SK-N-SH (cell line): ENCODE results near the gene AGK. TPM values are rescaled to one million over a fixed set of nuclear protein-coding genes. Genes with fewer than 3 reads are reported as not detected.

Source experiments
- CTCF ChIA-PET: fragments of 300-600, 350-600 bp; formaldehyde crosslinking; extraction: SDS; loops from one replicate; lab custom pipeline; 2021; lab: Yijun Ruan, JAX
- POLR2A ChIA-PET: fragments of 350-600 bp; sonication (Branson Sonifier 250); formaldehyde crosslinking; extraction: SDS; loops from one replicate; lab custom pipeline; 2020; ENCODE audit warnings: antibody characterized with exemption, inconsistent platforms; lab: Yijun Ruan, JAX
- DNase-seq: peaks from one replicate; pipeline ENCODE4 v3.0.0; 2012
- H2AFZ ChIP-seq: fragments of 200-600 bp; sonication (generic); 2 replicates; pipeline ENCODE4 v1.8.1; 2016; ENCODE audit warnings: antibody characterized with exemption, mild to moderate bottlenecking, low read depth
- H3F3A ChIP-seq: fragments of 200-600 bp; sonication (generic); replicated peaks from 2 replicates; pipeline ENCODE3; 2016; ENCODE audit warnings: antibody characterized with exemption, mild to moderate bottlenecking; ENCODE audit not compliant: insufficient read depth
- H3K27ac ChIP-seq, 2 experiments: fragments of 200-500 bp in 1 of 2; fragments of 200-600 bp in 1 of 2; sonication (Bioruptor generic) in 1 of 2; sonication (generic), shearing (Covaris generic) in 1 of 2; 2 replicates each; pipeline versions ENCODE4 v1.5.1 to v1.6.1; 2014 to 2016; ENCODE audit warnings: low read depth in 2 of 2, inconsistent platforms in 1 of 2, low read length in 1 of 2, mild to moderate bottlenecking in 1 of 2, mixed read lengths in 1 of 2
- H3K27me3 ChIP-seq: fragments of 200-600 bp; sonication (generic), shearing (Covaris generic); 2 replicates; pipeline ENCODE4 v1.6.1; 2016; ENCODE audit warnings: mixed run types; ENCODE audit not compliant: insufficient read depth
- H3K36me3 ChIP-seq, 2 experiments: fragments of 200-500 bp in 1 of 2; fragments of 200-600 bp in 1 of 2; sonication (Bioruptor generic) in 1 of 2; sonication (generic) in 1 of 2; replicated peaks in 1 of 2; 2 replicates each; pipeline versions ENCODE3 to v1.5.1; 2014 to 2016; ENCODE audit warnings: low read length in 1 of 2, mild to moderate bottlenecking in 1 of 2; ENCODE audit not compliant: insufficient read depth in 2 of 2, control insufficient read depth in 1 of 2
- H3K4me1 ChIP-seq, 2 experiments: fragments of 200-500 bp in 1 of 2; fragments of 200-600 bp in 1 of 2; sonication (Bioruptor generic) in 1 of 2; sonication (generic), shearing (Covaris generic) in 1 of 2; 2 replicates each; pipeline versions ENCODE4 v1.5.1 to v1.6.1; 2014 to 2016; ENCODE audit warnings: low read depth in 1 of 2, low read length in 1 of 2, mixed run types in 1 of 2; ENCODE audit not compliant: insufficient read depth in 2 of 2, control insufficient read depth in 1 of 2
- H3K4me2 ChIP-seq: fragments of 200-600 bp; sonication (generic), shearing (Covaris generic); 2 replicates; pipeline ENCODE4 v1.6.1; 2017; ENCODE audit warnings: mixed run types
- H3K4me3 ChIP-seq, 2 experiments: fragments of 200-500 bp in 1 of 2; fragments of 200-600 bp in 1 of 2; sonication (Bioruptor generic) in 1 of 2; sonication (generic), shearing (Covaris generic) in 1 of 2; 2 replicates each; pipeline versions ENCODE4 v1.5.1 to v1.8.1; 2014 to 2016; ENCODE audit warnings: low read depth in 2 of 2, inconsistent platforms in 1 of 2, low read length in 1 of 2, mild to moderate bottlenecking in 1 of 2, mixed read lengths in 1 of 2, moderate library complexity in 1 of 2
- H3K79me2 ChIP-seq: fragments of 200-600 bp; sonication (generic); 2 replicates; pipeline ENCODE4 v1.8.1; 2017; ENCODE audit warnings: mild to moderate bottlenecking; ENCODE audit not compliant: insufficient read depth
- H3K9ac ChIP-seq: fragments of 200-600 bp; sonication (generic); 2 replicates; pipeline ENCODE4 v1.6.1; 2017; ENCODE audit warnings: mixed run types
- H3K9me2 ChIP-seq: fragments of 200-600 bp; sonication (generic); 2 replicates; pipeline ENCODE4 v1.6.1; 2017; ENCODE audit warnings: mixed run types
- H3K9me3 ChIP-seq: fragments of 200-600 bp; sonication (generic); 2 replicates; pipeline ENCODE4 v1.6.1; 2017; ENCODE audit warnings: mixed run types, mild to moderate bottlenecking, moderate library complexity
- H4K20me1 ChIP-seq: fragments of 200-600 bp; sonication (generic); 2 replicates; pipeline ENCODE4 v1.6.1; 2017; ENCODE audit warnings: mild to moderate bottlenecking, mixed run types; ENCODE audit not compliant: insufficient read depth
- CHD2 ChIP-seq: fragments of 150-350 bp; IDR thresholded peaks from 2 replicates; pipeline ENCODE4 v1.6.1; 2018; ENCODE audit warnings: low read length; ENCODE audit not compliant: partially characterized antibody
- ELF1 ChIP-seq: IDR thresholded peaks from 2 replicates; pipeline ENCODE4 v1.4.0; 2012
- FOSL2 ChIP-seq: IDR thresholded peaks from 2 replicates; pipeline ENCODE4 v1.4.0; 2012; ENCODE audit warnings: low read depth, mild to moderate bottlenecking, moderate library complexity, borderline replicate concordance
- FOXM1 ChIP-seq: IDR thresholded peaks from 2 replicates; pipeline ENCODE4 v1.4.0; 2012; ENCODE audit warnings: low read depth, mild to moderate bottlenecking
- GATA2 ChIP-seq: sonication (generic); formaldehyde crosslinking; IDR thresholded peaks from 2 replicates; pipeline ENCODE4 v1.5.0; 2020; ENCODE audit warnings: mild to moderate bottlenecking, missing genetic modification reagents
- MXI1 ChIP-seq: IDR thresholded peaks from 2 replicates; pipeline ENCODE4 v1.6.1; 2012; ENCODE audit warnings: mild to moderate bottlenecking, low read depth, low read length, improper control_type of control experiment
- NFIC ChIP-seq: IDR thresholded peaks from 2 replicates; pipeline ENCODE4 v1.4.0; 2012; ENCODE audit warnings: borderline replicate concordance
- POLR2AphosphoS5 ChIP-seq: IDR thresholded peaks from 2 replicates; pipeline ENCODE4 v1.6.1; 2012; ENCODE audit warnings: low read depth, low read length
- RAD21 ChIP-seq: IDR thresholded peaks from 2 replicates; pipeline ENCODE4 v1.6.1; 2012; ENCODE audit warnings: mild to moderate bottlenecking, low read length
- RCOR1 ChIP-seq: fragments of 150-350 bp; IDR thresholded peaks from 2 replicates; pipeline ENCODE4 v1.6.1; 2017; ENCODE audit warnings: antibody characterized with exemption, low read length
- RFX5 ChIP-seq: IDR thresholded peaks from 2 replicates; pipeline ENCODE4 v1.6.1; 2012; ENCODE audit warnings: mild to moderate bottlenecking, improper control_type of control experiment, low read length
- SIN3A ChIP-seq: IDR thresholded peaks from 2 replicates; pipeline ENCODE4 v1.6.1; 2012; ENCODE audit warnings: low read depth, mild to moderate bottlenecking, low read length, moderate library complexity, borderline replicate concordance
- SMC3 ChIP-seq: IDR thresholded peaks from 2 replicates; pipeline ENCODE4 v1.6.1; 2012; ENCODE audit warnings: low read depth, low read length, improper control_type of control experiment
- TAF1 ChIP-seq: IDR thresholded peaks from 2 replicates; pipeline ENCODE4 v1.6.1; 2012; ENCODE audit warnings: low read depth, mild to moderate bottlenecking, low read length, moderate library complexity, borderline replicate concordance
- TCF12 ChIP-seq: IDR thresholded peaks from 2 replicates; pipeline ENCODE4 v1.4.0; 2012
- YY1 ChIP-seq: IDR thresholded peaks from 2 replicates; pipeline ENCODE4 v1.4.0; 2012; ENCODE audit warnings: low read depth, mild to moderate bottlenecking
- WGBS: methylation state at CpG from one replicate; pipeline ENCODE4 v1.1.6; 2017; ENCODE audit warnings: low lambda C conversion rate; 5-methylcytosine and 5-hydroxymethylcytosine counted together
- polyA plus RNA-seq, 3 experiments: library from polyadenylated mRNA; depleted of rRNA; stranded (reverse); fragments of >200 nt; gene quantifications; 2 replicates each; pipeline ENCODE4 v1.2.3, GENCODE V29; 2012
- TF ChIP-seq, protein P1 (sequence below): fragments of 150-350 bp; IDR thresholded peaks from 2 replicates; pipeline ENCODE4 v1.6.1; 2016; ENCODE audit warnings: mild to moderate bottlenecking, low read depth, low read length
- TF ChIP-seq, protein P2 (sequence below): fragments of 150-350 bp; IDR thresholded peaks from 2 replicates; pipeline ENCODE4 v1.6.1; 2017; ENCODE audit warnings: antibody characterized with exemption, low read length, low read depth, borderline replicate concordance
- TF ChIP-seq, protein P3 (sequence below): fragments of 200-600 bp; sonication (generic); IDR thresholded peaks from 2 replicates; pipeline ENCODE4 v1.6.1; 2017; ENCODE audit warnings: antibody characterized with exemption, mild to moderate bottlenecking, moderate library complexity
- TF ChIP-seq, protein P4 (sequence below): IDR thresholded peaks from 2 replicates; pipeline ENCODE4 v1.4.0; 2012; ENCODE audit warnings: low read depth
- TF ChIP-seq, protein P5 (sequence below): IDR thresholded peaks from 2 replicates; pipeline ENCODE4 v1.4.0; 2012; ENCODE audit warnings: low read depth, borderline replicate concordance

Gene AGK
- polyA plus RNA-seq, 1 of the 3 experiments (the other 2 are of a cell fraction): 45.7 TPM

DNA sequence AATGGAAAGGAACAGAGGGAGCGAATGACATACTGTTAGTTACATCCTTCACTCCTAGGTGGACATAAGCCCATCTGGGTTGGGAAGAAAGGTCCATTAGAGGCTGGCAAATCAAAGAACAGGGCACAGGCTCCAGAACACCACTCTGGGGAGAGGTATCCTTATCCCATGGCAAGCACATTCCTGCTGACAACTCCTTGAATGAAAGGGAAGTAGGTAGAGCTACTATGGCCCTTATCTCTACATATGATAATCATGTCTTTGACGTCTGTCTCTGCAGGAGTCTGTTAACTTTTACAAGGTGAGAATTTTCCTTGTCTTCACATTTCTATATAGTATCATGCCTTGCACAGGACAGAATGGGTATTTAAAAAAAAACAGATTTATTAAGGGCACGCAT lies 140.3 kb downstream of the AGK start:
- Histone ChIP-seq H3K27ac (no peak overlapping the region), H3K36me3 (no peaks in the 10 kb centered on the region), H3K9me3 (no peaks in the 10 kb centered on the region), H4K20me1 (peaks cover 11% of the 10 kb centered on the region; the same call in 1 of the 2 replicates), H3K9me2 (no peaks in the 10 kb centered on the region), H3K4me3 (no peak overlapping the region), H3K4me1 (peaks cover 2 to 4% of the 10 kb centered on the region in 2 experiments; a peak in 2 of 4 replicates), H3K27me3 (no peaks in the 10 kb centered on the region), H2AFZ (no peak overlapping the region), H3F3A (no peaks in the 10 kb centered on the region), H3K4me2 (no peak overlapping the region), H3K79me2 (peaks cover 88% of the 10 kb centered on the region), H3K9ac (no peak overlapping the region)
- ChIA-PET CTCF (interaction anchor here (1.0 to 1.3 kb wide), 2 partner anchors 17 to 46 kb away, joined by 3 to 5 read pairs; partner anchors contain the start of gene SSBP1), POLR2A (no interaction called here)
- WGBS: 95% methylated on average over 3 of the region's 3 CpGs
- DNase-seq: no peak
- TF ChIP-seq SIN3A: no peak
- TF ChIP-seq, protein P1, sequence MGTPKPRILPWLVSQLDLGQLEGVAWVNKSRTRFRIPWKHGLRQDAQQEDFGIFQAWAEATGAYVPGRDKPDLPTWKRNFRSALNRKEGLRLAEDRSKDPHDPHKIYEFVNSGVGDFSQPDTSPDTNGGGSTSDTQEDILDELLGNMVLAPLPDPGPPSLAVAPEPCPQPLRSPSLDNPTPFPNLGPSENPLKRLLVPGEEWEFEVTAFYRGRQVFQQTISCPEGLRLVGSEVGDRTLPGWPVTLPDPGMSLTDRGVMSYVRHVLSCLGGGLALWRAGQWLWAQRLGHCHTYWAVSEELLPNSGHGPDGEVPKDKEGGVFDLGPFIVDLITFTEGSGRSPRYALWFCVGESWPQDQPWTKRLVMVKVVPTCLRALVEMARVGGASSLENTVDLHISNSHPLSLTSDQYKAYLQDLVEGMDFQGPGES: no peak
- TF ChIP-seq, protein P2, sequence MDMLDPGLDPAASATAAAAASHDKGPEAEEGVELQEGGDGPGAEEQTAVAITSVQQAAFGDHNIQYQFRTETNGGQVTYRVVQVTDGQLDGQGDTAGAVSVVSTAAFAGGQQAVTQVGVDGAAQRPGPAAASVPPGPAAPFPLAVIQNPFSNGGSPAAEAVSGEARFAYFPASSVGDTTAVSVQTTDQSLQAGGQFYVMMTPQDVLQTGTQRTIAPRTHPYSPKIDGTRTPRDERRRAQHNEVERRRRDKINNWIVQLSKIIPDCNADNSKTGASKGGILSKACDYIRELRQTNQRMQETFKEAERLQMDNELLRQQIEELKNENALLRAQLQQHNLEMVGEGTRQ: no peak
- no peak for TF ChIP-seq GATA2
- no peak for TF ChIP-seq FOXM1

DNA sequence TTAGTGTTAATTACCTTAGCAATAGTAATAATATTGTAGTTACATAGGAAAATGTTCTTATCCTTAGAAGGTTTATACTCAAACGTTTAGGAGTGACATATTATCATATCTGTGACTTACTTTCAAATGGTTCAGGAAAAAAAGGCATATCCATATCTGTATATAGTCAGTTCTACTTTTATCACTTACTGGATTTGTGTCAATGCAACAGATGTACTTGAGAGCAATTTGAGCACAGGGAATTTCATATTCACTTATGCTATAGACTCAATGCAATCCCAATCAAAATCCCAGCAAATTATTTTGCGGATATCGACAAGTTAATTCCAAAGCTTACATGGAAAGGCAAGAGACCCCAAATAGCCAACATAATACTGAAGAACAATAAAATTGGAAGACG lies 140.8 kb downstream of the AGK start:
- Histone ChIP-seq H3K9me3 (no peaks in the 10 kb centered on the region), H3K9ac (no peak overlapping the region), H3K4me2 (no peak overlapping the region), H3K79me2 (peaks cover 92% of the 10 kb centered on the region), H3K4me1 (peaks cover 4 to 6% of the 10 kb centered on the region in 2 experiments; a peak in 2 of 4 replicates), H3K27ac (no peak overlapping the region), H3K27me3 (no peaks in the 10 kb centered on the region), H4K20me1 (peaks cover 15% of the 10 kb centered on the region), H3F3A (peaks cover 2% of the 10 kb centered on the region), H2AFZ (no peak overlapping the region), H3K4me3 (no peak overlapping the region), H3K9me2 (no peaks in the 10 kb centered on the region), H3K36me3 (no peaks in the 10 kb centered on the region)
- no peak for DNase-seq
- ChIA-PET POLR2A (no interaction called here), CTCF (interaction anchor here (0.8 to 1.4 kb wide), 4 partner anchors 18 to 94 kb away, joined by 3 to 5 read pairs (median 3); partner anchors contain the start of gene SSBP1)
- TF ChIP-seq SIN3A (no peak), NFIC (no peak), TAF1 (no peak), SMC3 (no peak), YY1 (no peak), CHD2 (no peak), RCOR1 (no peak), RFX5 (no peak), POLR2AphosphoS5 (no peak), TCF12 (no peak), FOXM1 (no peak), FOSL2 (no peak), RAD21 (no peak), MXI1 (no peak), ELF1 (no peak)
- TF ChIP-seq, protein P3, sequence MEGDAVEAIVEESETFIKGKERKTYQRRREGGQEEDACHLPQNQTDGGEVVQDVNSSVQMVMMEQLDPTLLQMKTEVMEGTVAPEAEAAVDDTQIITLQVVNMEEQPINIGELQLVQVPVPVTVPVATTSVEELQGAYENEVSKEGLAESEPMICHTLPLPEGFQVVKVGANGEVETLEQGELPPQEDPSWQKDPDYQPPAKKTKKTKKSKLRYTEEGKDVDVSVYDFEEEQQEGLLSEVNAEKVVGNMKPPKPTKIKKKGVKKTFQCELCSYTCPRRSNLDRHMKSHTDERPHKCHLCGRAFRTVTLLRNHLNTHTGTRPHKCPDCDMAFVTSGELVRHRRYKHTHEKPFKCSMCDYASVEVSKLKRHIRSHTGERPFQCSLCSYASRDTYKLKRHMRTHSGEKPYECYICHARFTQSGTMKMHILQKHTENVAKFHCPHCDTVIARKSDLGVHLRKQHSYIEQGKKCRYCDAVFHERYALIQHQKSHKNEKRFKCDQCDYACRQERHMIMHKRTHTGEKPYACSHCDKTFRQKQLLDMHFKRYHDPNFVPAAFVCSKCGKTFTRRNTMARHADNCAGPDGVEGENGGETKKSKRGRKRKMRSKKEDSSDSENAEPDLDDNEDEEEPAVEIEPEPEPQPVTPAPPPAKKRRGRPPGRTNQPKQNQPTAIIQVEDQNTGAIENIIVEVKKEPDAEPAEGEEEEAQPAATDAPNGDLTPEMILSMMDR: no peak
- TF ChIP-seq, protein P4, sequence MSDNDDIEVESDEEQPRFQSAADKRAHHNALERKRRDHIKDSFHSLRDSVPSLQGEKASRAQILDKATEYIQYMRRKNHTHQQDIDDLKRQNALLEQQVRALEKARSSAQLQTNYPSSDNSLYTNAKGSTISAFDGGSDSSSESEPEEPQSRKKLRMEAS: no peak
- TF ChIP-seq, protein P2: no peak
- TF ChIP-seq, protein P5, sequence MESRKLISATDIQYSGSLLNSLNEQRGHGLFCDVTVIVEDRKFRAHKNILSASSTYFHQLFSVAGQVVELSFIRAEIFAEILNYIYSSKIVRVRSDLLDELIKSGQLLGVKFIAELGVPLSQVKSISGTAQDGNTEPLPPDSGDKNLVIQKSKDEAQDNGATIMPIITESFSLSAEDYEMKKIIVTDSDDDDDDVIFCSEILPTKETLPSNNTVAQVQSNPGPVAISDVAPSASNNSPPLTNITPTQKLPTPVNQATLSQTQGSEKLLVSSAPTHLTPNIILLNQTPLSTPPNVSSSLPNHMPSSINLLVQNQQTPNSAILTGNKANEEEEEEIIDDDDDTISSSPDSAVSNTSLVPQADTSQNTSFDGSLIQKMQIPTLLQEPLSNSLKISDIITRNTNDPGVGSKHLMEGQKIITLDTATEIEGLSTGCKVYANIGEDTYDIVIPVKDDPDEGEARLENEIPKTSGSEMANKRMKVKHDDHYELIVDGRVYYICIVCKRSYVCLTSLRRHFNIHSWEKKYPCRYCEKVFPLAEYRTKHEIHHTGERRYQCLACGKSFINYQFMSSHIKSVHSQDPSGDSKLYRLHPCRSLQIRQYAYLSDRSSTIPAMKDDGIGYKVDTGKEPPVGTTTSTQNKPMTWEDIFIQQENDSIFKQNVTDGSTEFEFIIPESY: no peak
- 87% methylated on average over 4 of the region's 4 CpGs for WGBS
